Endodermal cell (in vitro differentiated cells): ENCODE results near the gene ACYP1. TPM values are rescaled to one million over a fixed set of nuclear protein-coding genes. Genes with fewer than 3 reads are reported as not detected.

Experiments
- DNase-seq: peaks from one replicate; pipeline ENCODE4 v3.0.0-alpha.2; 2017
- H3K27ac ChIP-seq: 2 replicates; pipeline ENCODE4 v1.5.1; 2013; ENCODE audit warnings: mild to moderate bottlenecking, low read depth, low read length, moderate library complexity
- H3K27me3 ChIP-seq: 2 replicates; pipeline ENCODE4 v1.6.1; 2013; ENCODE audit warnings: mild to moderate bottlenecking, low read length, moderate library complexity; ENCODE audit not compliant: insufficient read depth, control insufficient read depth, poor library complexity, severe bottlenecking
- H3K36me3 ChIP-seq: 2 replicates; pipeline ENCODE4 v1.7.0; 2013; ENCODE audit warnings: mild to moderate bottlenecking, low read length, moderate library complexity; ENCODE audit not compliant: control insufficient read depth, insufficient read depth
- H3K4me1 ChIP-seq: one replicate; pipeline ENCODE4 v1.7.0; 2013; ENCODE audit warnings: low read length; ENCODE audit not compliant: control insufficient read depth, insufficient read depth
- H3K4me3 ChIP-seq: 2 replicates; pipeline ENCODE4 v1.5.1; 2013; ENCODE audit warnings: mild to moderate bottlenecking, low read length, moderate library complexity
- H3K9ac ChIP-seq: 2 replicates; pipeline ENCODE4 v1.6.1; 2013; ENCODE audit warnings: mild to moderate bottlenecking, low read length, moderate library complexity; ENCODE audit not compliant: poor library complexity, severe bottlenecking; ENCODE audit errors: extremely low read depth
- H3K9me3 ChIP-seq: 2 replicates; pipeline ENCODE4 v1.6.1; 2013; ENCODE audit warnings: mild to moderate bottlenecking, low read length, moderate library complexity; ENCODE audit not compliant: control insufficient read depth
- H3K27ac Mint-ChIP-seq: 2 replicates; pipeline ENCODE4 v1.8.0; 2020; ENCODE audit warnings: mixed read lengths
- H3K27me3 Mint-ChIP-seq: 2 replicates; pipeline ENCODE4 v1.8.0; 2021; ENCODE audit warnings: mild to moderate bottlenecking, mixed read lengths; ENCODE audit not compliant: insufficient read depth
- H3K36me3 Mint-ChIP-seq: 2 replicates; pipeline ENCODE4 v1.8.0; 2020; ENCODE audit warnings: low read depth, mixed read lengths
- H3K4me1 Mint-ChIP-seq: 2 replicates; pipeline ENCODE4 v1.8.0; 2020; ENCODE audit warnings: mixed read lengths
- H3K4me3 Mint-ChIP-seq: 2 replicates; pipeline ENCODE4 v1.8.0; 2020; ENCODE audit warnings: mild to moderate bottlenecking, moderate library complexity, mixed read lengths
- H3K9me3 Mint-ChIP-seq: 2 replicates; pipeline ENCODE4 v1.8.0; 2020; ENCODE audit warnings: mild to moderate bottlenecking, mixed read lengths
- CTCF ChIP-seq: fragments of 200-600 bp; sonication (generic); conservative IDR thresholded peaks from 2 replicates; pipeline ENCODE4 v1.5.0; 2021; ENCODE audit warnings: antibody characterized with exemption, mild to moderate bottlenecking
- WGBS, 2 experiments: methylation state at CpG; one replicate each; pipeline versions ENCODE4 v1.1.5 to v1.1.7; 2013; ENCODE audit warnings: missing lambda C conversion rate in 2 of 2, mixed read lengths in 1 of 2; ENCODE audit not compliant: insufficient coverage in 1 of 2, insufficient read length in 1 of 2; 5-methylcytosine and 5-hydroxymethylcytosine counted together
- total RNA-seq, 2 donors: library from RNA; stranded (reverse); fragmentation: NEBNext Ultra II Directional in 1 of 2; extraction: Animal tissue kit (Norgen Biotek cat#: 25700) in 1 of 2; gene quantifications; 2 replicates in 1 of 2; 3 replicates in 1 of 2; pipeline ENCODE4 v1.2.1, GENCODE V29; 2021

ACYP1 gene
- total RNA-seq, 2 donors from 2014 or later: 21.4 to 26.0 TPM

DNA sequence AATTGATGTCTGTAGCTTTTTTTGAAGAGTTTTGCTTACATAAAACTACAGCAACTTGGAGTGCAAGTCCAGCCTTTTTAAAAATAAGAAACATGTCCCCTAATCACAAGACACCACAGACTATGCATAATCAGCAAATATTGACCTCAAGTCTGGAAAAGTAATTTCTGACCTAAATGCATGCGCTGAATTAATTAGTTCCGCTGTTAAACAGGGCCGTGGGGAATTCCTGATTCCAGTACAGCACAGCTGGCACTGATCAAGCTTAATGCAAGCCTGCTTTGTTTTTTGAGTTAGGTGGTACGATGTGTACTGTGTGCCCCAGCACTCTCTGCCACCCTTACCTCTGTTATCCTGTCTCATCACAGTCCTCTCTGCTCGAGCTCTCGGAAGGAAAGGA, 21.8 kb downstream of the ACYP1 start:
- DNase-seq: no peak
- no peak overlapping the region for H3K27ac Mint-ChIP-seq
- H3K27me3 ChIP-seq: no peaks in the 10 kb centered on the region
- H3K27ac ChIP-seq: no peak overlapping the region
- H3K27me3 Mint-ChIP-seq: no peaks in the 10 kb centered on the region
- no peaks in the 10 kb centered on the region for H3K9me3 ChIP-seq
- H3K4me3 ChIP-seq: no peak overlapping the region
- H3K4me1 ChIP-seq: no peaks in the 10 kb centered on the region
- peaks cover 26% of the 10 kb centered on the region for H3K36me3 Mint-ChIP-seq
- H3K9ac ChIP-seq: no peak overlapping the region
- WGBS, 2 experiments: 86 to 95% methylated on average over 2 to 6 of the region's 6 CpGs
- H3K9me3 Mint-ChIP-seq: no peaks in the 10 kb centered on the region
- peaks cover 16% of the 10 kb centered on the region for H3K36me3 ChIP-seq
- TF ChIP-seq CTCF: no peak
- H3K4me1 Mint-ChIP-seq: peaks cover 3% of the 10 kb centered on the region
- no peak overlapping the region for H3K4me3 Mint-ChIP-seq

GRCh38 chr14:75041613-75042012, 22.2 kb downstream of the ACYP1 start:
- Histone ChIP-seq H3K4me1 (no peaks in the 10 kb centered on the region), H3K27ac (no peak overlapping the region), H3K4me3 (no peak overlapping the region), H3K9me3 (no peaks in the 10 kb centered on the region), H3K9ac (no peak overlapping the region), H3K36me3 (peaks cover 21% of the 10 kb centered on the region), H3K27me3 (no peaks in the 10 kb centered on the region)
- Mint-ChIP-seq H3K9me3 (no peaks in the 10 kb centered on the region), H3K27ac (no peak overlapping the region), H3K4me1 (peaks cover 3% of the 10 kb centered on the region), H3K27me3 (no peaks in the 10 kb centered on the region), H3K4me3 (no peak overlapping the region), H3K36me3 (peaks cover 30% of the 10 kb centered on the region)
- no peak for DNase-seq
- TF ChIP-seq CTCF: no peak
- WGBS, 2 experiments: 96 to 100% methylated on average over 4 of the region's 4 CpGs

DNA sequence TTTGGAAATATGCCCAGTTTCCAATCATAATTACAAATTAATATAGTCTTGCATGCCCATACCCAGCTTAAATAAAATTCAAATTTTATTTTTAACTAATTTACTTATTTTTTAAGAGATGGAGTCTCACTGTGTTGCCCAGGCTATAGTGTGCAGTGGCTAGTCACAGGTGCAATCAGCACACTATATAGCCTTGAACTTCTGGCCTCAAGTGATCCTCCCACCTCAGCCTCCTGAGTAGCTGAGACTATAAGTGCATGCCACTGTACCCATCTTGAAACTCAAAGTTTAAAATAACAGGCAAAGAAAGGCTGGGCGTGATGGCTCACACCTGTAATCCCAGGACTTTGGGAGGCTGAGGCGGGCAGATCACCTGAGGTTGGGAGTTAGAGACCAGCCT, 22.9 kb downstream of the ACYP1 start:
- H3K4me3 ChIP-seq: no peak overlapping the region
- WGBS, 2 experiments: 96 to 100% methylated on average over 1 to 2 of the region's 2 CpGs
- no peak overlapping the region for H3K9ac ChIP-seq
- H3K9me3 ChIP-seq: no peaks in the 10 kb centered on the region
- Mint-ChIP-seq H3K4me3 (no peak overlapping the region), H3K9me3 (no peaks in the 10 kb centered on the region), H3K36me3 (peaks cover 32% of the 10 kb centered on the region), H3K4me1 (peaks cover 3% of the 10 kb centered on the region), H3K27me3 (no peaks in the 10 kb centered on the region), H3K27ac (no peak overlapping the region)
- H3K27ac ChIP-seq: no peak overlapping the region
- TF ChIP-seq CTCF: no peak
- H3K4me1 ChIP-seq: no peaks in the 10 kb centered on the region
- DNase-seq: no peak
- H3K27me3 ChIP-seq: no peaks in the 10 kb centered on the region
- peaks cover 22% of the 10 kb centered on the region for H3K36me3 ChIP-seq
